ENCODE results near the gene WDR54. TPM values are rescaled to one million over a fixed set of nuclear protein-coding genes. Genes with fewer than 3 reads are reported as not detected.

The WDR54 gene
- total RNA-seq, 2 donors from 2014 or later = 6.1 to 6.2 TPM

DNA sequence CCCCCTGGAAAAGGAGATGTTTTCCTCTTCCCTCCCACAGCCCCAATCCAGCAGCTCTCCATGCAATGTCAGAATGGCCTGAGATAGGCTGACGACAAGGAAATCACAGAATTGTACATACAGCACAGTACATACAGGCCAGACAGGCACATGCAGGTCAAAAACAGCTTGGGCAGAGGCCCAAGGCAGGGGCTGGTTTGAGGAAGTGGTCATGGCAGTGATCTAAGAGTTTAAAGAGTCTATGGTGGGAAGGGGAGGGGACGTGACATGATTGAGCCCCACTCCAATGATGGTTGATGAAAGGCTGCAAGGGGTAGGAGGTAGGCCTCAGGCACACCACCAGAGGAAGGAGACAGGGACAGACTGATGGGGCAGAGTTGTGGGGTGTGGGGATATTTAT is 45.7 kb upstream of the WDR54 start:
- ATAC-seq (ENCODE audit: insufficient number of reproducible peaks, low FRiP score, low read depth) (no peak), DNase-seq (ENCODE audit: low spot score) (no peak)
- H3K9me3 ChIP-seq = no peaks in the 10 kb centered on the region
- H3K4me1 ChIP-seq (ENCODE audit: control insufficient read depth in 1 of 2, low read depth in 2 of 2) = peaks cover 11 to 37% of the 10 kb centered on the region in 2 donors
- H3K27ac ChIP-seq = no peak overlapping the region
- TF ChIP-seq, protein P1, sequence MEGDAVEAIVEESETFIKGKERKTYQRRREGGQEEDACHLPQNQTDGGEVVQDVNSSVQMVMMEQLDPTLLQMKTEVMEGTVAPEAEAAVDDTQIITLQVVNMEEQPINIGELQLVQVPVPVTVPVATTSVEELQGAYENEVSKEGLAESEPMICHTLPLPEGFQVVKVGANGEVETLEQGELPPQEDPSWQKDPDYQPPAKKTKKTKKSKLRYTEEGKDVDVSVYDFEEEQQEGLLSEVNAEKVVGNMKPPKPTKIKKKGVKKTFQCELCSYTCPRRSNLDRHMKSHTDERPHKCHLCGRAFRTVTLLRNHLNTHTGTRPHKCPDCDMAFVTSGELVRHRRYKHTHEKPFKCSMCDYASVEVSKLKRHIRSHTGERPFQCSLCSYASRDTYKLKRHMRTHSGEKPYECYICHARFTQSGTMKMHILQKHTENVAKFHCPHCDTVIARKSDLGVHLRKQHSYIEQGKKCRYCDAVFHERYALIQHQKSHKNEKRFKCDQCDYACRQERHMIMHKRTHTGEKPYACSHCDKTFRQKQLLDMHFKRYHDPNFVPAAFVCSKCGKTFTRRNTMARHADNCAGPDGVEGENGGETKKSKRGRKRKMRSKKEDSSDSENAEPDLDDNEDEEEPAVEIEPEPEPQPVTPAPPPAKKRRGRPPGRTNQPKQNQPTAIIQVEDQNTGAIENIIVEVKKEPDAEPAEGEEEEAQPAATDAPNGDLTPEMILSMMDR (IDR thresholded peaks at IDR 0.05) = no peak
- H3K4me3 ChIP-seq = no peak overlapping the region
- H3K36me3 ChIP-seq = peaks cover 21% of the 10 kb centered on the region
- no peaks in the 10 kb centered on the region for H3K27me3 ChIP-seq (replicated peaks; ENCODE audit: insufficient read depth)

DNA sequence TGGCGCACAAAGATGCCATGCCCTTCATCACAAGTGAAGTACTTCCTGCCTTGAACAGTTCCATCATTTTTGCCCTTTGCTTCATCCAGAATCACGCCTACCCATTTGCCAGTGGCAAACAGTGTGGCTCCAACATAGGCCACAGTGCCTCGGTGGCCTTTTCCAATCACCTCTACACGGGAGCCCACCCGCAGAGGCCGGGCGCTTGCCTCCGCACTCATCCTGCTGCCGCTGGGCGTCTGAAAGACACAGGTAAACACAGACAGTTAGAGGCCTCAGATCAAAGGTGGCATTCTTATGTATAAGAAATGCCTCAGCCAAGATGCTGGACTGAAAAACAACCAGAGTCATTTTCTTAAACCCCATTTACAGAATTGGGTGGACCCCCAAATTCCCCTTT is 43.5 kb upstream of the WDR54 start:
- Histone ChIP-seq H3K4me1 (ENCODE audit: control insufficient read depth in 1 of 2, low read depth in 2 of 2) (peaks cover 16 to 53% of the 10 kb centered on the region in 2 donors), H3K27ac (no peak overlapping the region), H3K9me3 (no peaks in the 10 kb centered on the region), H3K4me3 (no peak overlapping the region), H3K27me3 (replicated peaks; ENCODE audit: insufficient read depth) (no peaks in the 10 kb centered on the region), H3K36me3 (peaks cover 14% of the 10 kb centered on the region)
- ATAC-seq (ENCODE audit: insufficient number of reproducible peaks, low FRiP score, low read depth) (no peak), DNase-seq (ENCODE audit: low spot score) (no peak)
- TF ChIP-seq, protein P1 (IDR thresholded peaks at IDR 0.05) = no peak

DNA sequence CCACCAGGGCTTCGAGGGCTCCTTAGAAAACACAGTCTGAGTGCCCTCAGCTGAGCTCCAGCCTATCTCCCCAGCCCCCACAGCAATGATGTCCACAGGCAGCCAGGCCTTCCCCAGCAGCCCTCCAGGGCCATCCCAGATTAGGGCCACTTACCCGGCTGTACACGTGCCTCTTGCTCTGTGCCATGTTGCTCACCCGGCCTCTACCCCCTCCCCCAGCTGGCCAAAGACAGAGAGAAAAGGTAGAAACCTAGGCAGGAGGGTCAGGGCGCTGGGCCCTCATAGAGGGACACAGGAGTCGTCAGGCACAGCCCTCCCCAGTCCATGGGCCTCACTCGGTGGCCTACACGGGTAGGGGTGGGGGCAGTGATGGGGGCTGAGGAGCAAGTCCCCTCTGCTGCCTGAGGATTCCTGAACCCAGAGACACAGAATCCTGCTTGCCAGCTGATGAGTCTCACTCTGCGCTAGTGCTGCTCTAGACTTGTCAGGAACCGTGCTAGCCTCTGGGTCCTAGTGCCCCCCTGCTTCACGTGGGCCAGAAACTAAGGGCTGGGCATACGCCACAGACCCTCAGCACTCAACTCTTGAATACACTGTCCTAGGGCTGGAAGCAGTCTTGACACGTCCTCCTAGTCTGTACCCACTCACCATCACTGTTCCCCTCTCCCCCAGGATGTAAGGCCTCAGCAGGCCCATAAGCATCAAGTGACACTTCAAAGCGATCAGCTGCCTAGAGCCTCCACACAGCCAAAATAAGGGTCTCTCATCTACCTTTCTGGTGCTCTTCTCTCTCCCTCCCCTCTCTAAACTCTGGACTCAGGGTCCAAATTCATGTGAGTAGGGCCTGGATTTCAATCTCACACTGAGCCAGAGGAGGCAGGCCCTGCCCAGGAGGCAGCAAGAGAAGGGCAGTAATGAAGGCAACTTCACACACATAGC is 41.4 kb upstream of the WDR54 start, which contains the start of gene DCTN1:
DCTN1 (minus strand) TSS at position 461 of the 939 bp plus-strand sequence; CDS start at position 187, 274 bp downstream.
- H3K9me3 ChIP-seq = no peaks in the 10 kb centered on the region
- no peak within 1 kb of the TSS for H3K27ac ChIP-seq
- DNase-seq (ENCODE audit: low spot score) = no peak
- H3K4me3 ChIP-seq = peak within 1 kb of the TSS; percentile 69
- peaks cover 18 to 53% of the 10 kb centered on the region in 2 donors for H3K4me1 ChIP-seq (ENCODE audit: control insufficient read depth in 1 of 2, low read depth in 2 of 2)
- no peaks in the 10 kb centered on the region for H3K27me3 ChIP-seq (replicated peaks; ENCODE audit: insufficient read depth)
- H3K36me3 ChIP-seq = peaks cover 14% of the 10 kb centered on the region
- ATAC-seq (ENCODE audit: insufficient number of reproducible peaks, low FRiP score, low read depth) = no peak
- TF ChIP-seq, protein P1 (IDR thresholded peaks at IDR 0.05) = no peak

DNA sequence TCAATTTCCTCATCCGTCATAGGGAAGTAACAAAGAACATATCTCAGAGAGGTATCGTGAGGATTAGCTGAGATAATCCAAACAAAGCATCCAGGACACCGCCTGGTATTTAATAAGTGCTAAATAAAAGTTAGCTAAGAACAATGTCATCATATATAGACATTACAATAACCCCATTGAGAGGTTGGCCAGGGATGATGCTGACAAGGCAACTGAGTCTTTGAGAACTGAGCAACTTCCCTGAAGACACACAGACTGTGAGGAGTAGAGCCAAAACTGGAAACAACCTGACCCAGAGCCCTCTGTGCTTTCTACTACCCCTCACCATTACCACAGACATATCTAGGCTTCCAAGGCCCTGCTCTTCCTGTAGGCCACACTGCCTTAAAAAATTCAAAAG is 39.8 kb upstream of the WDR54 start:
- no peak overlapping the region for H3K4me3 ChIP-seq
- H3K27ac ChIP-seq = no peak overlapping the region
- H3K9me3 ChIP-seq = no peaks in the 10 kb centered on the region
- peaks cover 11% of the 10 kb centered on the region for H3K36me3 ChIP-seq
- DNase-seq (ENCODE audit: low spot score) (no peak), ATAC-seq (ENCODE audit: insufficient number of reproducible peaks, low FRiP score, low read depth) (no peak)
- H3K27me3 ChIP-seq (replicated peaks; ENCODE audit: insufficient read depth) = no peaks in the 10 kb centered on the region
- H3K4me1 ChIP-seq (ENCODE audit: control insufficient read depth in 1 of 2, low read depth in 2 of 2) = peaks cover 15 to 51% of the 10 kb centered on the region in 2 donors
- TF ChIP-seq, protein P1 (IDR thresholded peaks at IDR 0.05) = no peak

DNA sequence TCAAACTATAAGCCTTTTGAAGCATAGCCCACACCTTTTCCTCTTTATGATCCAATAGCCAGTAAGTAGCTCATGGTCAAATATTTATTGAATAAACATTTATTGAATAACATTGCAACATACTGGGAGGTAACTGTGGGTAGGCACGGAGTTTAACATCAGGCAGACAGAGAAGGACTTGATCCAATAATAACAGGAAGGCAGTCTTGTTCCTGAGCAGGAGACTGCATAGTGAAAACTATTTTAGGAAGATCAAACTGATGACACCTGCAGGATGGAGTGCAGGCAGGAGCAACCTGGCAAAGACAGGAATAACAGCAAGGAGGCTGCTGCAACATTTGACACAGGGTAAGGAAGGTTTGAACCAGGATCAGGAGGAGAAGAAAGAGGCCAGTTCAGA is 38.3 kb upstream of the WDR54 start:
- TF ChIP-seq, protein P1 (IDR thresholded peaks at IDR 0.05) = no peak
- no peaks in the 10 kb centered on the region for H3K9me3 ChIP-seq
- H3K4me3 ChIP-seq = no peak overlapping the region
- ATAC-seq (ENCODE audit: insufficient number of reproducible peaks, low FRiP score, low read depth) = no peak
- H3K36me3 ChIP-seq = no peaks in the 10 kb centered on the region
- peak overlapping the region; percentile 16 to 68 for H3K27ac ChIP-seq
- H3K4me1 ChIP-seq (ENCODE audit: control insufficient read depth in 1 of 2, low read depth in 2 of 2) = peaks cover 19 to 65% of the 10 kb centered on the region in 2 donors
- no peaks in the 10 kb centered on the region for H3K27me3 ChIP-seq (replicated peaks; ENCODE audit: insufficient read depth)
- no peak for DNase-seq (ENCODE audit: low spot score)

All from thoracic aorta (tissue), 2 donors.